ENCODE measurements around the gene GYPC.

Gene GYPC

GRCh38 chr2:126650994-126651393 lies 5.0 kb upstream of the GYPC start:
- DNase-seq (ENCODE audit: extremely low read depth, low read depth): no peak
- no peak for TF ChIP-seq CTCF (IDR thresholded peaks at IDR 0.05; ENCODE audit: low read depth, low read length)

GRCh38 chr2:126652323-126652891 lies 3.6 kb upstream of the GYPC start:
- no peak for DNase-seq (ENCODE audit: extremely low read depth, low read depth)
- no peak for TF ChIP-seq CTCF (IDR thresholded peaks at IDR 0.05; ENCODE audit: low read depth, low read length)

- no peak for DNase-seq (ENCODE audit: extremely low read depth, low read depth)
- TF ChIP-seq CTCF (IDR thresholded peaks at IDR 0.05; ENCODE audit: low read depth, low read length): no peak
These were observed 2.8 kb upstream of the GYPC start for GRCh38 chr2:126653109-126653508.

GRCh38 chr2:126653761-126654160 lies 2.2 kb upstream of the GYPC start:
- no peak for DNase-seq (ENCODE audit: extremely low read depth, low read depth)
- no peak for TF ChIP-seq CTCF (IDR thresholded peaks at IDR 0.05; ENCODE audit: low read depth, low read length)

- no peak for DNase-seq (ENCODE audit: extremely low read depth, low read depth)
- TF ChIP-seq CTCF (IDR thresholded peaks at IDR 0.05; ENCODE audit: low read depth, low read length): no peak
These were observed 907 bp upstream of the GYPC start for GRCh38 chr2:126655051-126655450.

- DNase-seq (ENCODE audit: extremely low read depth, low read depth): no peak
These were observed 631 bp downstream of the GYPC start for GRCh38 chr2:126656431-126657147.

More at GRCh38 chr2:126656431-126657147, 631 bp downstream of the GYPC start:
- no peak for TF ChIP-seq CTCF (IDR thresholded peaks at IDR 0.05; ENCODE audit: low read depth, low read length)
